GM23338 (cell line): Measurements from ENCODE around the gene PLCL1.

Experiments used
- CREB1 ChIP-seq: fragments of 250-450 bp; sonication (Bioruptor Pico); IDR thresholded peaks from 2 replicates; pipeline ENCODE4 v1.5.0; 2020; ENCODE audit warnings: low read depth, mild to moderate bottlenecking, moderate library complexity
- EZH2 ChIP-seq: fragments of 200-600 bp; sonication (generic); IDR thresholded peaks from one replicate; pipeline ENCODE4 v1.8.0; 2017; ENCODE audit warnings: antibody characterized with exemption, mild to moderate bottlenecking, low read depth; ENCODE audit not compliant: unreplicated experiment
- EZH2phosphoT487 ChIP-seq: fragments of 200-600 bp; sonication (generic); IDR thresholded peaks from one replicate; pipeline ENCODE4 v1.8.1; 2018; ENCODE audit warnings: antibody characterized with exemption; ENCODE audit not compliant: unreplicated experiment
- JUNB ChIP-seq: IDR thresholded peaks from one replicate; pipeline ENCODE4 v1.6.1; 2016; ENCODE audit warnings: antibody characterized with exemption; ENCODE audit not compliant: unreplicated experiment
- NANOG ChIP-seq: IDR thresholded peaks from 2 replicates; pipeline ENCODE4 v1.6.1; 2016; ENCODE audit warnings: antibody characterized with exemption, borderline replicate concordance
- POLR2AphosphoS5 ChIP-seq: IDR thresholded peaks from 2 replicates; pipeline ENCODE4 v1.6.1; 2016; ENCODE audit warnings: antibody characterized with exemption, low read depth
- STAT1 ChIP-seq: IDR thresholded peaks from one replicate; pipeline ENCODE4 v1.6.1; 2016; ENCODE audit warnings: antibody characterized with exemption; ENCODE audit not compliant: unreplicated experiment
- ZNF331 ChIP-seq: fragments of 250-450 bp; sonication (Bioruptor Pico); IDR thresholded peaks from 2 replicates; pipeline ENCODE4 v1.5.0; 2020; ENCODE audit warnings: low read depth, mild to moderate bottlenecking, moderate library complexity
- TF ChIP-seq, protein P1 (sequence below), 2 experiments: fragments of 200-600 bp in 1 of 2; sonication (generic) in 1 of 2; conservative IDR thresholded peaks; 2 replicates each; pipeline versions ENCODE4 v1.5.1 to v1.6.1; 2016 to 2017; ENCODE audit warnings: antibody characterized with exemption in 2 of 2, low read depth in 2 of 2, mild to moderate bottlenecking in 2 of 2, moderate library complexity in 1 of 2
- TF ChIP-seq, protein P2 (sequence below): IDR thresholded peaks from 2 replicates; pipeline ENCODE4 v1.6.1; 2016; ENCODE audit warnings: antibody characterized with exemption
- TF ChIP-seq, protein P3 (sequence below): IDR thresholded peaks from one replicate; pipeline ENCODE4 v1.6.1; 2018; ENCODE audit warnings: antibody characterized with exemption; ENCODE audit not compliant: unreplicated experiment

DNA sequence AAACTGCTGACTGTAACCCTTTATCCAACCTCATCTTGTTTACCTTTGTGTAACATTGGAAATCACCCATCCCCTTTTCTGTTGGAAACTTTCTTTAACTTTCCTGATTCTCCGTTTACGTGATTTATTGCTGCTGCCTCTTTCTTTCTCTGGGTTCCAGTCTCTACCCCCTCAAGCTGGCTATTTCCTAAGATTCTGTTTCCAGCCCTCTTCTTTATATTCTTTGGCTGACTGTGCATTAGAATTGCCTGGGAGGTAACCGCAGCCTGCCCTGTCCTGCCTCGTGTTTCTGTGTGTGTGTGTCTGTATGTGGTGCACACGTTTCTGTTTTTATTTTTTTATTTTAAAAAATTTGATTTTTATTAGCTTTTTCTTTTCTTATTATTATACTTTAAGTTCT is 229.2 kb downstream of the PLCL1 start:
- TF ChIP-seq, protein P1, sequence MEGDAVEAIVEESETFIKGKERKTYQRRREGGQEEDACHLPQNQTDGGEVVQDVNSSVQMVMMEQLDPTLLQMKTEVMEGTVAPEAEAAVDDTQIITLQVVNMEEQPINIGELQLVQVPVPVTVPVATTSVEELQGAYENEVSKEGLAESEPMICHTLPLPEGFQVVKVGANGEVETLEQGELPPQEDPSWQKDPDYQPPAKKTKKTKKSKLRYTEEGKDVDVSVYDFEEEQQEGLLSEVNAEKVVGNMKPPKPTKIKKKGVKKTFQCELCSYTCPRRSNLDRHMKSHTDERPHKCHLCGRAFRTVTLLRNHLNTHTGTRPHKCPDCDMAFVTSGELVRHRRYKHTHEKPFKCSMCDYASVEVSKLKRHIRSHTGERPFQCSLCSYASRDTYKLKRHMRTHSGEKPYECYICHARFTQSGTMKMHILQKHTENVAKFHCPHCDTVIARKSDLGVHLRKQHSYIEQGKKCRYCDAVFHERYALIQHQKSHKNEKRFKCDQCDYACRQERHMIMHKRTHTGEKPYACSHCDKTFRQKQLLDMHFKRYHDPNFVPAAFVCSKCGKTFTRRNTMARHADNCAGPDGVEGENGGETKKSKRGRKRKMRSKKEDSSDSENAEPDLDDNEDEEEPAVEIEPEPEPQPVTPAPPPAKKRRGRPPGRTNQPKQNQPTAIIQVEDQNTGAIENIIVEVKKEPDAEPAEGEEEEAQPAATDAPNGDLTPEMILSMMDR (conservative IDR thresholded peaks at IDR 0.05; ENCODE audit: low read depth in 2 of 2): no peak
- TF ChIP-seq POLR2AphosphoS5 (no peak), EZH2 (no peak), CREB1 (no peak), NANOG (no peak), JUNB (no peak), EZH2phosphoT487 (no peak), STAT1 (no peak), ZNF331 (CRISPR knock-in tag) (no peak)
- TF ChIP-seq, protein P2, sequence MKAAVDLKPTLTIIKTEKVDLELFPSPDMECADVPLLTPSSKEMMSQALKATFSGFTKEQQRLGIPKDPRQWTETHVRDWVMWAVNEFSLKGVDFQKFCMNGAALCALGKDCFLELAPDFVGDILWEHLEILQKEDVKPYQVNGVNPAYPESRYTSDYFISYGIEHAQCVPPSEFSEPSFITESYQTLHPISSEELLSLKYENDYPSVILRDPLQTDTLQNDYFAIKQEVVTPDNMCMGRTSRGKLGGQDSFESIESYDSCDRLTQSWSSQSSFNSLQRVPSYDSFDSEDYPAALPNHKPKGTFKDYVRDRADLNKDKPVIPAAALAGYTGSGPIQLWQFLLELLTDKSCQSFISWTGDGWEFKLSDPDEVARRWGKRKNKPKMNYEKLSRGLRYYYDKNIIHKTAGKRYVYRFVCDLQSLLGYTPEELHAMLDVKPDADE: no peak
- TF ChIP-seq, protein P3, sequence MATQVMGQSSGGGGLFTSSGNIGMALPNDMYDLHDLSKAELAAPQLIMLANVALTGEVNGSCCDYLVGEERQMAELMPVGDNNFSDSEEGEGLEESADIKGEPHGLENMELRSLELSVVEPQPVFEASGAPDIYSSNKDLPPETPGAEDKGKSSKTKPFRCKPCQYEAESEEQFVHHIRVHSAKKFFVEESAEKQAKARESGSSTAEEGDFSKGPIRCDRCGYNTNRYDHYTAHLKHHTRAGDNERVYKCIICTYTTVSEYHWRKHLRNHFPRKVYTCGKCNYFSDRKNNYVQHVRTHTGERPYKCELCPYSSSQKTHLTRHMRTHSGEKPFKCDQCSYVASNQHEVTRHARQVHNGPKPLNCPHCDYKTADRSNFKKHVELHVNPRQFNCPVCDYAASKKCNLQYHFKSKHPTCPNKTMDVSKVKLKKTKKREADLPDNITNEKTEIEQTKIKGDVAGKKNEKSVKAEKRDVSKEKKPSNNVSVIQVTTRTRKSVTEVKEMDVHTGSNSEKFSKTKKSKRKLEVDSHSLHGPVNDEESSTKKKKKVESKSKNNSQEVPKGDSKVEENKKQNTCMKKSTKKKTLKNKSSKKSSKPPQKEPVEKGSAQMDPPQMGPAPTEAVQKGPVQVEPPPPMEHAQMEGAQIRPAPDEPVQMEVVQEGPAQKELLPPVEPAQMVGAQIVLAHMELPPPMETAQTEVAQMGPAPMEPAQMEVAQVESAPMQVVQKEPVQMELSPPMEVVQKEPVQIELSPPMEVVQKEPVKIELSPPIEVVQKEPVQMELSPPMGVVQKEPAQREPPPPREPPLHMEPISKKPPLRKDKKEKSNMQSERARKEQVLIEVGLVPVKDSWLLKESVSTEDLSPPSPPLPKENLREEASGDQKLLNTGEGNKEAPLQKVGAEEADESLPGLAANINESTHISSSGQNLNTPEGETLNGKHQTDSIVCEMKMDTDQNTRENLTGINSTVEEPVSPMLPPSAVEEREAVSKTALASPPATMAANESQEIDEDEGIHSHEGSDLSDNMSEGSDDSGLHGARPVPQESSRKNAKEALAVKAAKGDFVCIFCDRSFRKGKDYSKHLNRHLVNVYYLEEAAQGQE: no peak
